K562 (cell line): ENCODE measurements around the gene CASKIN1. TPM values are rescaled to one million over a fixed set of nuclear protein-coding genes. Genes with fewer than 3 reads are reported as not detected.

ENCODE experiments used
- ATAC-seq: fragments of 200-7000 bp; cut with Tn5 transposase; 3 replicates; pipeline ENCODE4 v1.9.1; 2020; ENCODE audit warnings: moderate library complexity
- Bru-seq: library from RNA; stranded (reverse); fragments of 400-500 nt; gene quantifications from one replicate; lab custom pipeline; 2021; lab: Mats Ljungman, UMichigan
- BruChase-seq, 2 experiments: library from RNA; stranded (reverse); fragments of 400-500 nt; gene quantifications; one replicate each; lab custom pipeline; 2021; lab: Mats Ljungman, UMichigan
- BruUV-seq: library from RNA; stranded (reverse); fragments of 400-500 nt; replicated peaks from 2 replicates; lab custom pipeline; 2021; lab: Mats Ljungman, UMichigan
- CTCF ChIA-PET: fragments of 300-600 bp; formaldehyde crosslinking; extraction: SDS; loops from one replicate; lab custom pipeline; 2021; ENCODE audit warnings: low intra/inter-chr PET ratio; lab: Yijun Ruan, JAX
- POLR2A ChIA-PET: fragments of 300-600, 350-650 bp; sonication (Branson Sonifier 250); formaldehyde crosslinking; extraction: SDS; loops from one replicate; lab custom pipeline; 2021; ENCODE audit warnings: antibody characterized with exemption, inconsistent platforms; lab: Yijun Ruan, JAX
- DNase-seq, 4 experiments: peaks; one replicate each; pipeline versions ENCODE4 v3.0.0 to v3.0.0-alpha.2; 2011 to 2018; ENCODE audit warnings: low spot score in 3 of 4, mixed read lengths in 3 of 4; ENCODE audit errors: extremely low read depth in 1 of 4
- FAIRE-seq: peaks from 2 replicates; lab custom pipeline; 2011; peaks lifted over from hg19 to GRCh38; lab: Jason Lieb, UNC
- H2AFZ ChIP-seq: 2 replicates; pipeline ENCODE4 v1.6.0; 2011; ENCODE audit warnings: low read depth, low read length, control low read depth, inconsistent platforms
- H3K27ac ChIP-seq: fragments of 200-600 bp; 3 replicates; pipeline ENCODE4 v1.8.0; 2011; ENCODE audit warnings: low read depth, mild to moderate bottlenecking, control low read depth, inconsistent platforms, low read length, moderate library complexity, mixed read lengths; ENCODE audit errors: extremely low read depth
- H3K27me3 ChIP-seq, 2 experiments: fragments of 300-600 bp in 1 of 2; 2 replicates in 1 of 2; 3 replicates in 1 of 2; pipeline versions ENCODE4 v1.6.0 to v1.8.0; 2011; ENCODE audit warnings: inconsistent platforms in 2 of 2, low read length in 2 of 2, mild to moderate bottlenecking in 1 of 2, mixed read lengths in 1 of 2, moderate library complexity in 1 of 2; ENCODE audit not compliant: control insufficient read depth in 2 of 2, insufficient read depth in 2 of 2
- H3K36me3 ChIP-seq: fragments of 300-600 bp; 3 replicates; pipeline ENCODE4 v1.8.0; 2011; ENCODE audit warnings: mild to moderate bottlenecking, low read length, inconsistent platforms; ENCODE audit not compliant: control insufficient read depth, insufficient read depth
- H3K4me1 ChIP-seq, 2 experiments: fragments of 200-600 bp in 1 of 2; replicated peaks in 1 of 2; 2 replicates in 1 of 2; 3 replicates in 1 of 2; pipeline versions ENCODE4 v1.5.1 to v1.8.0; 2011; ENCODE audit warnings: inconsistent platforms in 2 of 2, low read length in 2 of 2, mild to moderate bottlenecking in 1 of 2, mixed read lengths in 1 of 2, moderate library complexity in 1 of 2; ENCODE audit not compliant: control insufficient read depth in 2 of 2, insufficient read depth in 2 of 2
- H3K4me2 ChIP-seq: 2 replicates; pipeline ENCODE4 v1.6.1; 2011; ENCODE audit warnings: low read length, control low read depth, inconsistent platforms, mixed read lengths; ENCODE audit not compliant: insufficient read depth
- H3K4me3 ChIP-seq: fragments of 200-600 bp; sonication (generic), shearing (Covaris generic); 2 replicates; pipeline ENCODE4 v1.5.1; 2016; ENCODE audit warnings: control low read depth, inconsistent platforms
- H3K79me2 ChIP-seq: fragments of 200-600 bp; 3 replicates; pipeline ENCODE4 v1.8.0; 2011; ENCODE audit warnings: low read length, inconsistent platforms; ENCODE audit not compliant: control insufficient read depth, insufficient read depth
- H3K9ac ChIP-seq, 2 experiments: 2 replicates each; pipeline versions ENCODE4 v1.6.0 to v1.6.1; 2011; ENCODE audit warnings: low read depth in 2 of 2, low read length in 2 of 2, control low read depth in 1 of 2, inconsistent platforms in 1 of 2, mild to moderate bottlenecking in 1 of 2, mixed read lengths in 1 of 2; ENCODE audit not compliant: insufficient read depth in 1 of 2
- H3K9me1 ChIP-seq: one replicate; pipeline ENCODE4 v1.6.0; 2011; ENCODE audit warnings: inconsistent platforms, mild to moderate bottlenecking, low read length, moderate library complexity; ENCODE audit not compliant: control insufficient read depth, insufficient read depth
- H3K9me3 ChIP-seq: replicated peaks from 2 replicates; pipeline ENCODE4 v1.5.1; 2011; ENCODE audit warnings: low read depth, low read length, inconsistent platforms; ENCODE audit not compliant: control insufficient read depth, insufficient read depth
- H4K20me1 ChIP-seq: replicated peaks from 2 replicates; pipeline ENCODE4 v1.6.1; 2011; ENCODE audit warnings: low read length, inconsistent platforms, mixed read lengths; ENCODE audit not compliant: control insufficient read depth, insufficient read depth
- CBFA2T2 ChIP-seq: fragments of 450-650 bp; conservative IDR thresholded peaks from 2 replicates; pipeline ENCODE4 v1.6.1; 2017; ENCODE audit warnings: mild to moderate bottlenecking
- HDAC1 ChIP-seq, 2 experiments: fragments of 450-650 bp; IDR thresholded peaks; 2 replicates each; pipeline ENCODE4 v1.6.1; 2016 to 2017; ENCODE audit warnings: inconsistent platforms in 1 of 2, mild to moderate bottlenecking in 1 of 2, moderate library complexity in 1 of 2
- HNRNPUL1 ChIP-seq: fragments of 200-400 bp; formaldehyde crosslinking; IDR thresholded peaks from 2 replicates; pipeline ENCODE4 v1.6.1; 2017; ENCODE audit warnings: low read length
- WGBS: fragments of 100-300 bp; shearing (Covaris generic); methylation state at CpG from one replicate; pipeline ENCODE4 v1.1.6; 2016; ENCODE audit warnings: low coverage, mixed read lengths; ENCODE audit not compliant: insufficient coverage; ENCODE audit errors: missing lambda C conversion rate; 5-methylcytosine and 5-hydroxymethylcytosine counted together
- in situ Hi-C: fragments of 300-500 bp; cut with MboI; formaldehyde crosslinking; loops from 4 replicates; pipeline ENCODE4 v1.15.0; 2018; ENCODE audit warnings: inconsistent platforms, mixed read lengths
- intact Hi-C: fragments of 100-400 bp; cut with micrococcal nuclease; formaldehyde crosslinking; loops from 2 replicates; pipeline ENCODE4 v1.14.2; 2022
- long read RNA-seq, 3 experiments: library from polyadenylated mRNA in 2 of 3; library from RNA in 1 of 3; unstranded in 2 of 3; stranded (forward) in 1 of 3; transcript quantifications; one replicate each; pipeline ENCODE4 v2.0.0, GENCODE V29; 2019 to 2022
- polyA minus RNA-seq, 3 experiments: library from RNA; depleted of rRNA, polyadenylated mRNA; stranded (reverse); fragments of >200 nt; gene quantifications; 2 replicates each; pipeline ENCODE4 v1.2.3, GENCODE V29; 2011
- polyA plus RNA-seq, 8 experiments: library from polyadenylated mRNA; depleted of rRNA in 4 of 8; stranded (reverse) in 5 of 8; unstranded in 3 of 8; fragments of >200 nt; fragmentation: Nextera tagmentation in 2 of 8; fragmentation: Illumina TruSeq in 1 of 8; extraction: Ambion mirVana in 2 of 8; extraction: Trizol in 1 of 8; gene quantifications; 2 replicates each; pipeline versions ENCODE4 v1.2.1 to v1.2.3, GENCODE V29; 2011 to 2014; ENCODE audit warnings: inconsistent platforms in 1 of 8, missing spikeins in 1 of 8
- total RNA-seq, 7 experiments: library from RNA; depleted of rRNA in 6 of 7; stranded (reverse); fragments of >200 nt in 6 of 7; fragmentation: Illumina TruSeq in 2 of 7; extraction: Trizol in 2 of 7; gene quantifications; 2 replicates each; pipeline versions ENCODE4 v1.2.1 to v1.2.3, GENCODE V29; 2011 to 2021; ENCODE audit warnings: low replicate concordance in 1 of 7
- TF ChIP-seq, protein P1 (sequence below): fragments of 150-350 bp; IDR thresholded peaks from 2 replicates; pipeline ENCODE4 v1.6.1; 2014; ENCODE audit warnings: low read depth, mild to moderate bottlenecking, low read length, borderline replicate concordance

Gene CASKIN1, protein sequence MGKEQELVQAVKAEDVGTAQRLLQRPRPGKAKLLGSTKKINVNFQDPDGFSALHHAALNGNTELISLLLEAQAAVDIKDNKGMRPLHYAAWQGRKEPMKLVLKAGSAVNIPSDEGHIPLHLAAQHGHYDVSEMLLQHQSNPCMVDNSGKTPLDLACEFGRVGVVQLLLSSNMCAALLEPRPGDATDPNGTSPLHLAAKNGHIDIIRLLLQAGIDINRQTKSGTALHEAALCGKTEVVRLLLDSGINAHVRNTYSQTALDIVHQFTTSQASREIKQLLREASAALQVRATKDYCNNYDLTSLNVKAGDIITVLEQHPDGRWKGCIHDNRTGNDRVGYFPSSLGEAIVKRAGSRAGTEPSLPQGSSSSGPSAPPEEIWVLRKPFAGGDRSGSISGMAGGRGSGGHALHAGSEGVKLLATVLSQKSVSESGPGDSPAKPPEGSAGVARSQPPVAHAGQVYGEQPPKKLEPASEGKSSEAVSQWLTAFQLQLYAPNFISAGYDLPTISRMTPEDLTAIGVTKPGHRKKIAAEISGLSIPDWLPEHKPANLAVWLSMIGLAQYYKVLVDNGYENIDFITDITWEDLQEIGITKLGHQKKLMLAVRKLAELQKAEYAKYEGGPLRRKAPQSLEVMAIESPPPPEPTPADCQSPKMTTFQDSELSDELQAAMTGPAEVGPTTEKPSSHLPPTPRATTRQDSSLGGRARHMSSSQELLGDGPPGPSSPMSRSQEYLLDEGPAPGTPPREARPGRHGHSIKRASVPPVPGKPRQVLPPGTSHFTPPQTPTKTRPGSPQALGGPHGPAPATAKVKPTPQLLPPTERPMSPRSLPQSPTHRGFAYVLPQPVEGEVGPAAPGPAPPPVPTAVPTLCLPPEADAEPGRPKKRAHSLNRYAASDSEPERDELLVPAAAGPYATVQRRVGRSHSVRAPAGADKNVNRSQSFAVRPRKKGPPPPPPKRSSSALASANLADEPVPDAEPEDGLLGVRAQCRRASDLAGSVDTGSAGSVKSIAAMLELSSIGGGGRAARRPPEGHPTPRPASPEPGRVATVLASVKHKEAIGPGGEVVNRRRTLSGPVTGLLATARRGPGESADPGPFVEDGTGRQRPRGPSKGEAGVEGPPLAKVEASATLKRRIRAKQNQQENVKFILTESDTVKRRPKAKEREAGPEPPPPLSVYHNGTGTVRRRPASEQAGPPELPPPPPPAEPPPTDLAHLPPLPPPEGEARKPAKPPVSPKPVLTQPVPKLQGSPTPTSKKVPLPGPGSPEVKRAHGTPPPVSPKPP (N-terminal part only)
- total RNA-seq (2011; cell fraction: chromatin; rRNA removed; ENCODE audit: low replicate concordance), result 3.2 and 16.5 TPM in 2 replicates
- total RNA-seq (2011; cell fraction: nucleolus; rRNA removed), result 11.3 and 11.6 TPM in 2 replicates
- 3.2 and 5.9 TPM in 2 replicates for total RNA-seq (2011; cell fraction: nucleoplasm; rRNA removed)
- total RNA-seq (2014; rRNA removed) (1.5 and 2.6 TPM in 2 replicates), total RNA-seq (2014; rRNA removed; fragmentation: Illumina TruSeq; extraction: Trizol) (0.10 and 0.15 TPM in 2 replicates), total RNA-seq (2015; rRNA removed; fragmentation: Illumina TruSeq; extraction: Trizol) (0.68 and 1.7 TPM in 2 replicates), total RNA-seq (2021) (4.5 and 7.0 TPM in 2 replicates), polyA plus RNA-seq (2011; rRNA removed) (0.84 and 1.9 TPM in 2 replicates), polyA plus RNA-seq (2014; fragmentation: Illumina TruSeq; extraction: Trizol) (0.28 and 0.73 TPM in 2 replicates), polyA plus RNA-seq (2014; fragmentation: Nextera tagmentation; extraction: Ambion mirVana) (not detected), polyA plus RNA-seq (2014; rRNA removed) (3.1 and 3.7 TPM in 2 replicates), polyA minus RNA-seq (2011; rRNA and poly(A)+ RNA removed) (0.32 and 0.90 TPM in 2 replicates), Bru-seq, nascent RNA (percentile 47 among the genes with signal in this experiment), BruChase-seq, experiment 1, labeled RNA remaining after a 2-hour chase (percentile 37 among the genes with signal in this experiment), BruChase-seq, experiment 2, labeled RNA remaining after a 6-hour chase (percentile 43 among the genes with signal in this experiment)
- 1.4 and 1.9 TPM in 2 replicates for polyA plus RNA-seq (2011; cell fraction: cytosol; rRNA removed)
- 6.6 and 12.7 TPM in 2 replicates for polyA plus RNA-seq (2011; cell fraction: nucleus; rRNA removed)
- 1.7 and 2.9 TPM in 2 replicates for polyA plus RNA-seq (2012)
- polyA minus RNA-seq (2011; cell fraction: cytosol; rRNA and poly(A)+ RNA removed), result 1.1 and 1.5 TPM in 2 replicates
- polyA minus RNA-seq (2011; cell fraction: nucleus; rRNA and poly(A)+ RNA removed), result 2.0 and 2.2 TPM in 2 replicates
- long read RNA-seq, experiment 1, partial matches to known transcripts, result 1 of 9 reads
- long read RNA-seq, experiment 1, other reads (novel, unspliced or antisense), result 8 of 9 reads
- long read RNA-seq, experiment 2, partial matches to known transcripts, result 7 of 9 reads
- long read RNA-seq, experiment 2, other reads (novel, unspliced or antisense), result 2 of 9 reads
- long read RNA-seq, experiment 3, result 0 reads

DNA sequence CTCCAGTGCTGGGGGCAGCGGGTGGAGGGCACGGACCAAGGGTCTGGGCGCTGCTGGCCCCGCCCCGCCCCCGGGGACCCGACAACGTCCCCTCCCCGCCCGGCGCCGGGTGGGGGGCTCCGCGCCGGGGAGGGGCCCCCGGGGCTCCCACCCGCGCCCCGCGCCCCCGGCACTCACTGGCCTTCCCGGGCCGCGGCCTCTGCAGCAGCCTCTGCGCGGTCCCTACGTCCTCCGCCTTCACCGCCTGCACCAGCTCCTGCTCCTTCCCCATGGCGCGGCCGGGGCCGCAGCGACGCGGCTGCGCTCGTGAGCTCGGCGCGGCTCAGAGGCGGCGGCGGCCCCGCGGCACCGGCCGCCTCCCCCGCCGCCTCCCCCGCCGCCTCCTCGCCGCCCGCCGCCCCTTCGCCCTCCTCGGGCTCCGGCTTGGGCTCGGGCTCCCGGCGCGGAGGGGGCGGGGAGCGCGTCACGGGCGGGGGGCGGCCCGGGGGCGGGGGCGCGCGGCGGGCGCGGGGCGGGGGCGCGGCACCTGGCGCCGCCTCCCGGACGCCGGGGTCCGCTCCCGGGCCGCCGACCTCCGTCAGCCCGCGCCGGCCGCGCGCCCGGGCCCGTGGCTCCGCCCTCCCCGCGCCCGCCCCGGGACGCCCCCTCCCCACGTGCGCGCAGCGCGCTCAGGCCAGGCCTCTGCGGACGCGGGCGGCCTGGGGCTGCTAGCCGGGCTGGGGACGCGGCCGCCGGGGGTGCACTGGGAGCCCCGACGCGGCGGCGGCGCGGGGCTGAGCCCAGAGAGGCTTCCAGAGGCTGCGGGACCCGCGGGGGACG, at the start of gene CASKIN1:
TSS of gene CASKIN1 (minus strand) at position 444 of the 819 bp plus-strand sequence. CDS start at position 271, 173 bp downstream.
- no peaks in the 10 kb centered on the region for H3K36me3 ChIP-seq
- ChIA-PET CTCF (interaction anchor here (0.6 to 2.8 kb wide), 3 partner anchors 55 to 384 kb away, joined by 3 to 18 read pairs (median 3); partner anchors contain the start of gene ECI1), POLR2A (interaction anchor here (0.6 to 2.5 kb wide), 4 partner anchors 15 to 60 kb away, joined by 3 to 17 read pairs (median 10); partner anchors contain the start of genes BRICD5, ECI1 and TRAF7)
- FAIRE-seq (no peak), ATAC-seq (peak; percentile 63), DNase-seq (peak; percentile 52 to 88 (median 72))
- 0 out of 2 replicates have a peak, but pooled peaks cover 6% of the 10 kb centered on the region for H4K20me1 ChIP-seq
- peaks cover 0 to 5% of the 10 kb centered on the region in 2 experiments; a peak in 2 of 5 replicates for H3K27me3 ChIP-seq
- intact Hi-C loops, result loop anchor here (5.0 kb wide), 2 partner anchors 56 to 301 kb away; partner anchors contain the start of gene ECI1
- H3K4me3 ChIP-seq, result peak within 1 kb of the TSS; percentile 43
- H3K9me1 ChIP-seq, result no peaks in the 10 kb centered on the region
- in situ Hi-C loops, result no loop called here
- peak within 1 kb of the TSS in 1 of 2 experiments; percentile 90; a peak in 2 of 4 replicates for H3K9ac ChIP-seq
- H3K27ac ChIP-seq, result no peak within 1 kb of the TSS
- peak within 1 kb of the TSS; percentile 67; the same call in 1 of the 2 replicates for H2AFZ ChIP-seq
- no peaks in the 10 kb centered on the region for H3K79me2 ChIP-seq
- peak within 1 kb of the TSS; percentile 40 for H3K4me2 ChIP-seq
- WGBS, result 6% methylated on average over 7 of the region's 129 CpGs
- peaks cover 3 to 51% of the 10 kb centered on the region in 2 experiments; a peak in 4 of 5 replicates for H3K4me1 ChIP-seq
- BruUV-seq, result no TSS peak
- H3K9me3 ChIP-seq, result no peaks in the 10 kb centered on the region
- TF ChIP-seq CBFA2T2 (no peak), HNRNPUL1 (no peak), HDAC1 (IDR thresholded peaks at IDR 0.05) (no peak)
- TF ChIP-seq, protein P1, sequence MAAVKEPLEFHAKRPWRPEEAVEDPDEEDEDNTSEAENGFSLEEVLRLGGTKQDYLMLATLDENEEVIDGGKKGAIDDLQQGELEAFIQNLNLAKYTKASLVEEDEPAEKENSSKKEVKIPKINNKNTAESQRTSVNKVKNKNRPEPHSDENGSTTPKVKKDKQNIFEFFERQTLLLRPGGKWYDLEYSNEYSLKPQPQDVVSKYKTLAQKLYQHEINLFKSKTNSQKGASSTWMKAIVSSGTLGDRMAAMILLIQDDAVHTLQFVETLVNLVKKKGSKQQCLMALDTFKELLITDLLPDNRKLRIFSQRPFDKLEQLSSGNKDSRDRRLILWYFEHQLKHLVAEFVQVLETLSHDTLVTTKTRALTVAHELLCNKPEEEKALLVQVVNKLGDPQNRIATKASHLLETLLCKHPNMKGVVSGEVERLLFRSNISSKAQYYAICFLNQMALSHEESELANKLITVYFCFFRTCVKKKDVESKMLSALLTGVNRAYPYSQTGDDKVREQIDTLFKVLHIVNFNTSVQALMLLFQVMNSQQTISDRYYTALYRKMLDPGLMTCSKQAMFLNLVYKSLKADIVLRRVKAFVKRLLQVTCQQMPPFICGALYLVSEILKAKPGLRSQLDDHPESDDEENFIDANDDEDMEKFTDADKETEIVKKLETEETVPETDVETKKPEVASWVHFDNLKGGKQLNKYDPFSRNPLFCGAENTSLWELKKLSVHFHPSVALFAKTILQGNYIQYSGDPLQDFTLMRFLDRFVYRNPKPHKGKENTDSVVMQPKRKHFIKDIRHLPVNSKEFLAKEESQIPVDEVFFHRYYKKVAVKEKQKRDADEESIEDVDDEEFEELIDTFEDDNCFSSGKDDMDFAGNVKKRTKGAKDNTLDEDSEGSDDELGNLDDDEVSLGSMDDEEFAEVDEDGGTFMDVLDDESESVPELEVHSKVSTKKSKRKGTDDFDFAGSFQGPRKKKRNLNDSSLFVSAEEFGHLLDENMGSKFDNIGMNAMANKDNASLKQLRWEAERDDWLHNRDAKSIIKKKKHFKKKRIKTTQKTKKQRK, result no peak
